NCI-H2107 treated with DMSO at 0.1 percent for 48 hours (cell line): Measurements from ENCODE around the gene RHCE.
"Not testable (repeated sequence)": the region's sequence is repeated elsewhere in the genome, so short reads cannot be mapped to it uniquely, and the experiment has no call there.

Experiments
- DNase-seq: peaks from one replicate; lab custom pipeline; 2025; ENCODE audit not compliant: unreplicated experiment; lab: John Stamatoyannopoulos, UW

RHCE gene

GRCh38 chr1:25420715-25421114 is at the start of gene RHCE:
Gene RHCE (minus strand): TSS chr1:25420825. CDS start chr1:25420786, 39 bp downstream.
- not testable (repeated sequence) for DNase-seq

- DNase-seq, result no peak
Measured at GRCh38 chr1:25469177-25469576, 48.6 kb upstream of the RHCE start.

- DNase-seq, result no peak
Measured at GRCh38 chr1:25468033-25468432, 47.4 kb upstream of the RHCE start.

DNA sequence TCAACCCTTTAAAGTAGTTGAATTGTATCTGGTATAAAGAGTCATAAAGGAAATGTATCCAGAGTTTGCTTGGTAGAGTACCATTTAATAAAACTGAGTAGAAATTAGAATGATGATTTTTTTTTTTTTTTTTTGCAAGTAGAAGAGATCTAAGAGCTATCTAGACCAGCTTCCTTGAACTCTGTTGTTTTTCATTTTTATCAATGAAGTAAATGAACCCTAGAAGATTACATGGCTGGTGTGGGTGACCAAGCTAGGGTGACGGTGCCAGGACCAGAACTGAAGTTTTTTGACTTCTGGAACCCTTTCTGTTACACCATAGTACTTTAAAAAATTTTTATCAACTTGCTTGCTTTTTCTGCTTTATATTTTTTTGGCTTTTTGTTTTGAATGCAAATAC is 47.0 kb upstream of the RHCE start:
- no peak for DNase-seq

- no peak for DNase-seq
Measured at GRCh38 chr1:25467193-25467592, 46.6 kb upstream of the RHCE start.

DNA sequence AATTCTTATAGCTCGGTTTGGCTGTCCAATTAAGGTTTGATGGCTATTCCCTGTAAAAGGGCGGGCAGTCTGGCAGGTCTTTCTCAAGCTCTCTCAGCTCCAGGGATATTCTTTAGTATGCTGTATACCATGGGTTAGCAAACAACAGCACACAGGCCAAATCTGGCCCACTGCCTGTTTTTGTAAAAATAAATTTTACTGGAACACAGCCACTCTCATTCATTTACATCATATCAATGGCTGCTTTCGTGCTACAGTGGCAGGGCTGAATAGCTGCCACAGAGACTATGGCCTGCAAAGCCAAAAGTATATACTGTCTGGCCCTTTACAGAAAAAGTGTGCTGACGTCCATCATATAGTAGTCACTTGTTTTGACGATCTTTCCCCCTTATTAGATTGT is 42.1 kb upstream of the RHCE start:
- no peak for DNase-seq

GRCh38 chr1:25461849-25462248 is 41.2 kb upstream of the RHCE start:
- no peak for DNase-seq

DNA sequence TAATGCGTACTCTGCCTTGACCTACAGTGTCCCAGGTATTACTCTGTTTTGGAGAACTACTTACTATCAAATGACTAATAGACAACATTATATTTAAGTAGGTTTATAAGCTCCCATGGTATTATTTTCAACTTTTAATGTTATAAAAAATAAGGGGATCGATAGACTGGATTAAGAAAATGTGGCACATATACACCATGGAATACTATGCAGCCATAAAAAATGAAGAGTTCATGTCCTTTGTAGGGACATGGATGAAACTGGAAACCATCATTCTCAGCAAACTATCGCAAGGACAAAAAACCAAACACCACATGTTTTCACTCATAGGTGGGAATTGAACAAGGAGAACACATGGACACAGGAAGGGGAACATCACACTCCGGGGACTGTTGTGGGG is 40.2 kb upstream of the RHCE start:
- DNase-seq, result not testable (repeated sequence)

GRCh38 chr1:25460020-25460419 is 39.4 kb upstream of the RHCE start:
- DNase-seq, result no peak

DNA sequence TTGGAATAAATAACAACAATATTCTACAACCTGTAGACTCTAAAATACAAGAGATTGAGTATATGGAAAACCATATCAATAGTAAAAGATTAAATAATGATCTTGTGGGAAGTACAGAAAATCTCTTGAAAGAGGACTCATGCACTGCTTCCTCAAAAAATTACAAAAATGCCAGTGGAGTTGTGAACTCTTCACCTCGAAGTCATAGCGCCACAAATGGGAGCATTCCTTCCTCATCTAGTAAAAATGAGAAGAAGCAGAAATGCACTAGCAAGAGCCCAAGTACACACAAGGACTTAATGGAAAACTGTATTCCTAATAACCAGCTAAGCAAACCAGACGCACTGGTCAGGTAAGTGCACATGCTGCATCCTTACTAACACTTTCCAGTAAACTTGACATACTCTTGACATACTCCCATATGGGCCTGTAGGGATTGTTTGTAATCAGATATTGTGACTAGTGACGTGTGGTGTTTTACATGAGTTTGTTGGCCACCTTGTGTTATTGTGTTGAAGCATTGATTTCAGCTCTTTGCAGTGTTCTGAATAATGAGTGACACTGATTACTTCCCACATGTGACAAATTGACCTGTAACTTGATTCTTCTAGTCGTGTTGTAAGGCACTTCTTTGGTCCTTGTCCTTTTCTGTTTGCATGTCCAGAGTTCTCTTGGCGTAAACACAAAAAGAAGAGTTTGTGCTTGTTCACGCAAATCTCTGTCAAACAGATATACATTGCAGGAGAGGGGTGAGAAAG is 38.1 kb upstream of the RHCE start:
- DNase-seq, result peak; percentile 29

DNA sequence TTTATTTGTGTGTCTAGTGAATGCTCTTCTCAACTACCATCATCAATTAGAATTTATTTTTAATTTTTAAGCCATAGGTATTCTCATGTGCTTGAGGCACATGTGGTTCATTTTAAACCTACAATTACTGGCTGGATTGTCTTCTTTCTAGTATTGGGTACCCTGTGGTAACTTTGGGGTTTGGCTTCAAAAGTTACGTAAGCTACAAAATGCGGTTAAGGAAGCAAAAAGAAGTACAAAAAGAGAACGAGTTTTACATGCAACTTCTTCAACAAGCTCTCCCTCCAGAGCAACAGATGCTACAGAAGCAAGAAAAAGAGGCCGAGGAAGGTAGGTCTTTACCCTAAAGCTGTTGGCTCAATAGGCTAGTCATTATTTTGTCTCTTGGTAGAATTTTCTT is 35.9 kb upstream of the RHCE start:
- DNase-seq, result no peak

DNA sequence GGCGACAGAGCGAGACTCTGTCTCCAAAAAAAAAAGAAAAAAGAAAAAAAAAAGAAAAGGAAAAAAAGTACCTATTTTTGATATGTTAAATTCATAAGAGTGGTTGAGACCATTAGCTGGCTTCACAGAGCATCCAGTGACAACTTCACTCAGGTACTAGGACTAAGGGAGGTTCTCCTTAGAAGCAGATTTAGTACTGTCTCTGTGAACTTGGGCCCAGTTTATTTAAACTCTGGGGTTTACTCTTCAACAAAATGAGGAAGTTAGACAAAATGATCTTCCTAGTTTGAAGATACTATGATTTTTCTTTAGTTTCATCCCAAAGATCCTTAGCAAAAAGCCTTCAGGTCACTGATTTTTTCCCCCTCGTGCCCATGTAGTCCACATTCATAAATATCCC is 31.3 kb upstream of the RHCE start:
- no peak for DNase-seq

DNA sequence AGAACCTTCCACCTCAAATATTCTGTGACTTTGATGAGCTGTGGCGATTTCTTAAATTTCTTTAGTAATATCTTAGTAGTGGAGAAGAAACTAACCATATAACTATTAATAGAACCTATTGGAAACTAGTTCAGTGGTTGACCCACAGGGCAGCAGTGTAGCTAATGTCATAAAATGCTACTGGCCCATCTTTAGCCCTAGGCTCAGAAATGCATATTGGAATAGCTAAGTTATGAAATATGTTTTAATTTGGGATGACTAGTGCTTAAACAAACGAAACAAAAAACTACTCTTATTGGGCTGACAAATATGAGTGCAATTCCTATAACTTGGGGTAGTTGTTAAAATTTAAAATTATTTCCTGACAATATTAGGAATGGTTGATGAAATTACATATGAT is 30.3 kb upstream of the RHCE start:
- DNase-seq, result no peak

DNA sequence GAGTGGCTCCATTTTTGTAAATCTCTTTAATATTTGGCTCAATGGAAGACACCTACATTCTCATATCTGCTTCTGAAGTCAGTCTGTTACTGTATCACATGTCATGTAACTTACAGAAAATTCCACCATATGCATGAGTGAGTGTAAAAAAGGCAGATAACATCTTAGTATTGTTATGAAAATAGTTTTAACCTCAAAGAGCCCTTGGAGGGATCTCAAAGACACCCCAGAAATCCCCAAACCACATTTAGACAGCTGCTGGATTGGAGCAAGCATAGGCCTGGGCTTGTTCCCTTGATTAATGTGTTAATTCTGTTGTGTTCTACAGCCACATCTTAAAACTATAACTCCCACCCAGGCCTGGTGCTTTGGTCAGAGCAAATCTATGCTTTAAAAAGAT is 26.9 kb upstream of the RHCE start:
- no peak for DNase-seq

GRCh38 chr1:25445993-25446538 is 25.4 kb upstream of the RHCE start:
- DNase-seq, result no peak

GRCh38 chr1:25444604-25445003 is 24.0 kb upstream of the RHCE start:
- not testable (repeated sequence) for DNase-seq

DNA sequence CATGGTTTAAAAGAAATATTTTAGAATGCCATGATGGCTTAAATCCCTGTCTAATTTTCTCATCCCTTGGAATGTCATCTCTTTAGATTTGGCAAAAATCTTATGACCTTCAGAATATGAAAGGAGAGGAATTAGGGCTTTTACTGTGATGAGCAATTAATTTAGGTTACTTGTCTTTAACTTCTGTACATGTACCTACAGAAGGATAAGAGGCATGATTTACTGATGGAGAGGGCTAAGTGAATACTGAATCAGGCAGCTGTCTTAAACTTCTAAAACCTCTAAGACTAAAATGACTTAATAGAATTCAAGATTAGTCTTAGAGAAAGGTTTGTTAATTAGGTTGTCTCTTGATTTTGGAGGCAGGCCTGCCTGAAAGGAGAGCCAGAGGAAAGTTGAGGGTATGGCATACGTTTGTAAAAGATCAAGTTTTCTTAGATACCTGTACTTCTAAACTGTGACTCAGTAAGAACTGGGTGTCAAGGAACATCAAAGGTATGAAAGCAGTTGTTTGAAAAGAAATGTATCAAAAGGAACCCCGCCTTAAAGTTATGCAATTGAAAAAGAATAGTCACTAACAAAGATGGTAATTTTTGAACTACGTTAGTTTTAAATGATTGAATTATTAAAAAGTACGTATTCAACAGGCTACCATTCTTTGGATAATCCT is 22.5 kb upstream of the RHCE start:
- no peak for DNase-seq

DNA sequence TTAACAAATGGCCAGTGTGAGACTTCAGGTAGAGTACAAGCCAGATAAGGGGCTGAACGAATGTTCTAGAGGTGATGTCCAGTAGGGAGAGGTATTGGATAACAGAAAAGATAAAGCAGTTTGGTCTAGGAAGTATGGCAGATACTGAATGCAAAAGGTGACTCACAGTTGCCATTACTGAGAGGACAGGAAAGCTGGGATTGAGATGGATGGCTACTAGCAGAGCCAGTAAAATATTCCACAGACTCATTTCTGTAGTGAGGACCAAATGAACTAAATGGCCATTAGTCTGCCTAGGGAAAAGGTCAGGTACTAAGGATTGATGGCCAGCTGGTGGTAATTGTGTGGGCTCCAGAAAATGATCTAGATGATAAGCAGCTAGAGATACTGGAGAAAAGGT is 21.6 kb upstream of the RHCE start:
- no peak for DNase-seq

- no peak for DNase-seq
Measured at GRCh38 chr1:25439287-25439686, 18.7 kb upstream of the RHCE start.

DNA sequence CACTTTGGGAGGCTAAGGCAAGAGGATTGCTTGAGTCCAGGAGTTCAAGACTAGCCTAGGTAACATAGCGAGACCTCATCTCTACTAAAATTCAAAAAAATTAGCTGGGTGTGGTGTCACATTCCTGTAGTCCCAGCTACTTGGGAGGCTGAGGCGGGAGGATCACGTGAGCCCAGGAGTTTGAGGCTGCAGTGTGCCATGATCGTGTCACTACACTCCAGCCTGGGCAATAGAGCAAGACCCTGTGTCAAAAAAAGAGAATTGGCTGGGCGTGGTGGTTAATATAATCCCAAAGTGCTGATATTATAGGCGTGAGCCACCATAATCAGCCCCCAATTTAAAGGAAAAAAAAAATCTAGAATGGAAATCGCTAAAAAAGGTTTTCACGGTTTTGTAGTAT is 17.0 kb upstream of the RHCE start:
- no peak for DNase-seq

- no peak for DNase-seq
Measured at GRCh38 chr1:25435397-25436108, 14.9 kb upstream of the RHCE start.
